HG03064 (cell line): ENCODE results near the gene SLC10A3.

ENCODE experiments used
- ATAC-seq: cut with Tn5 transposase; IDR thresholded peaks from one replicate; pipeline ENCODE4 v1.9.1; 2021; ENCODE audit warnings: low read depth; ENCODE audit not compliant: unreplicated experiment

SLC10A3 gene

DNA sequence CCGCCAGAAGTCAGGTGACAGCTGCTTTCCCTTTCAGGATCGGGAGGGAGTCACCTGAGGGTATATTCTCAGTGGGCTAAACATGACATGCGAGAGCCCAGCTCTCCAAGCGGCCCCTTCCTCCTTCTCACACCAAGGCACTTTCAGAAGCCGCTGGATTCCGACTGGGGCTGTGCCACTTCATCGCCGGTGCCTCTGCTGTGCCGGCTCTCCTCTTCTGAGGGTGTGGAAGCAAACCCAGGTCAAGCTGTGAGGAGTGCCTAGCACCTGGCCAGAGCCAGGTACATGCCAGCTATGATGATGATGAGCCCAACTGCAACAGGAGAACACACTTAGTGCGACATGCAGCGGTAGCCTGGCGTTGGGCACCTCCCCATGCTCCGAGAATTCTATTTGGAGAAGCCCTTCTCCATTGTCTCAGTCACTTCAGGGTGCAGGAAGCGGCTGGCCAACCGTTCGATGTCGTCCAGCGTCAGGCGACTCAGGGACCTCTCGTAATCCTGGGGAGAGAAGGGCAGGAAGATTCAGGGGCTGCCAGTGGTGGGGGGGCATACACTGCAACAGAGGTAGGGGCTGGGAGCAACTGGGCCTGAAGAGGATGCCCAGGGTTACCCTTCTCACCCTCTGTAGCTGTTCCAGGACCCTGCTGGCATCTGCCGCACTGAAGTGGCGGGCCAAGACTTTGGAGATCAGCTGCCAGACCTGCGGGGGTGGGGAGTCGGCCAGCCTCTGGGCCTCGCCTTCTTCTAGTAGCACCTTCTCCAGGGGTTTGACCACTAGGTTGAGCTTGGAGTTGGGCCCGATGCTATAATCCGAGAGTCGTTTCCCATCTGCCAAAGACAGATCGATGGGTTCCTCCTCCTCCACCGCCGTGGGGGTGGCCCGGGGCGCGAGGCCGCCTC, 5.0 kb downstream of the SLC10A3 start:
- no peak for ATAC-seq

DNA sequence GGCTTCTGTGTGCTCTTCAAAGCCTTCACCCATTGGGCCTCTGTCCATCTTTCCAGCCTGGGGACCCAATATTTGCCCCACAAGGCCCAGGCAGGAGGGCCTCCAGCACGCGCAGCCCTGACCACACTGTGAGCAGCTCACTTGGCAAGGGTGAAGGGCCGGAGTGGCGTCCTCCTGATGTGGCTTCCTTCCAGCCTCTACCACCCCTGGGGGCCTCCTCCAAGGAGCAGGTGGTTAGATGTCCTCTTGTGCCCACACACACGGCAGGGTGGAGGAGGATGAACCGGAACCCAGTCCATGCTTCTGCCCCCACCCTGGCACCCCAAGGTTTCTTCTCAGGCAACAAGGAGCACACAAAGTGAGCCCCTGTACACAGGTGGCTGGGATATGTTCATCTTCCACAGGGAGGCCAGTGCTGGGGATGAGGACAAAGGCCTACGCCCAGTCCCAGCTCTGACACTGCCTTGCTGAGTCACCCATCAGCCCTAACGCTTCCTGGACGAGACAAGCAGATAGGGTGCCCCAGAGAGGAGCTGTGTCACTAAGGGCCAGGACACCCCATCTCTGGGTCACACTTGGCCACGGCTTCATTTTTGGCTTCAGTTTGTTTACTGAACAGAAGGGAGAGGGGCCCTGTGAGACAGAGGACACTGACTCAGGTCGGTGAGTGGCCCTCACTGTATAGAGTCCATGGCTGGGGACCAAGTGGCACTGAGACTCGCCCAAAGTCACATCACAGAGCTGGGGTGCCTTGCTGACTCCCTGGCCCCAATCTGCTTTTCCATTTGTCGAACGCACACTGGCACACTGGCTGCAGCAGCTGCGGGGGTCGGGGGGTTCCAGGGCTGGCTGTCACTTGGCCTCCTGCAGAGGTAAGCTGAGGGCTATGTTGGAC, 5.9 kb downstream of the SLC10A3 start:
- no peak for ATAC-seq

DNA sequence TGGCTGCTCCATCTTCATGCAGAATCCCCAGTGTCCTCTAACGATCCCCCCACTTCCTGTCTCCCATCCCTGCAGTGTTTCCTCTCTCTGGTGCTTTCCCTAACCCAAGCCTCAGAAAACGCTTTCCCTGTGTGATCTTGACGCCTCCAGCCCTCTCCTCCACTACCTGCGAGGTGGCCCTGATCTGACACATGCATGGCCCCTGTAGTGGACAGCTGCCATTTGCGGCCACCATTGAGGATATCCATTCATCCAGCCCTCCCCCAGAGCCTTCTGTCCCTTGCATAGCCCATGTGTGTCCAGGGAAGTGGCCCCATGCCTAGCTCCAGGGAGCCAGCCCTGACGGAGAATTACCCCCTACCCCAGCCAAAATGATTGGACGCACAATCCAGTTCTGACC, 7.1 kb downstream of the SLC10A3 start:
- ATAC-seq = no peak

DNA sequence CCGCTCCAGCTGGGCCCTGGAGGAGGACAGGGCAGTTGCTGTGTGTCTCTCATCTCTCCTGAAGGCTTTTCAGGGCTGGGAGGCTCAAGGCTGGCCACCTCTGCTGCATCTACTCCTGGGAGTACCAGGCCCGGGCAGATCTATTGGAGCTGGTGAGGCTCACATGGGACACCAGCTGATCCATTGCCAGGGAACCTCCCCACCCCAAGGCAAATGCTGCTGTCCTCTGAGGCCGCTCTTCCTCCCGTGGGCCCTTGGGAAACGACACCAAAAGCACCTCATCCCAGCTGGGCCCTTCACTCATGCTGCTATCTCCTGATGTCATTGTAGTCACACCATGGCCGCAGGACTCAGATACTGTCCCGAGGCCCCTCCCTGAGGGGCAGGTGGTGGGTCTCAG, 7.6 kb downstream of the SLC10A3 start:
- no peak for ATAC-seq

DNA sequence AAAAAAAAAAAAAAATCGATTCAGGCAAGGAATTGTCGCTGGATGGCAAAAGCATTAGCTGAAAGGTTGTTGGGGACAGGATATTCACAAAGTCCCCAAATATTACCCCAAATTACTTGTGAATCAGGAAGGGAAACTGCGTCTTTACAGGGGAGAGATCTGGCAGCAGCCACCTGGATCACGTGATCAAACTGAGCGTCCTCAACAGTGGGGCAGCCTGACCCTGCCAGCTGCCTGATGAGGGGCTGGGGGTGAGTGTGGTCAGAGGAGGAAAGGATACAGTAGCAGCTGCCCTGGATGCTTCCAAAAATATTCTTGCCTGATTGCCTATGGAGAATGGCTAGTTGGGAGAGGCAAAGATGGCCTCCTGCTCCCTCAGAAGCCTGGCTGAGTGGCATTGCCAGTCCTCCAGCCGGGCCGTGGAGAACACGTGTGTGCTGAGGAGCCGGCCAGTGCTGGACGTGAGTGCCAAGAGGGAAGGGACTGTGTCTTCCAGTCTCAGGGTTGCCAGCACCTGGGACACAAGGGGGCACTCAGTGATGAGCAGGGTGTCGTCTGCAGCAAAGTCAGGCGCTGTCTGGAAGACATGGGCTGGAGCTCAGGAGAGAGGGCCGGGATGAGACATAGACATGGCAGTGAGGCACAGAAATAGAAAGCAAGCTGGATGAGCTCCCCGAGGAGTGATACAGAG, 8.4 kb downstream of the SLC10A3 start:
- ATAC-seq = no peak

DNA sequence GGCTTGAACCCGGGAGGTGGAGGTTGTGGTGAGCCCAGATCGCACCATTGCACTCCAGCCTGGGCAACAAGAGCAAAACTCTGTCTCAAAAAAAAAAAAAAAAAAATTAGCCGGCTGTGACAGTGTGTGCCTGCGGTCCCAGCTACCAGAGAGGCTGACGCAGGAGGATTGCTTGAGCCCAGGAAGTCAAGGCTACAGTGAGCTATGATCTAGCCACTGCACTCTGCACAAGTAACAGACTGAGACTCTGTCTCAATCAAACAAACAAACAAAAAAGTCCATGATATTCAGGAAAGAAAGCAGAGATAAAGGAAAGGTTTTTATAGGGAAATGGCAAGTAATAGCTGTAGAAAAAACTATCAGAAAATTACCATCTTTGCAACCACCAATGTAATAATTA, 9.2 kb downstream of the SLC10A3 start:
- no peak for ATAC-seq

DNA sequence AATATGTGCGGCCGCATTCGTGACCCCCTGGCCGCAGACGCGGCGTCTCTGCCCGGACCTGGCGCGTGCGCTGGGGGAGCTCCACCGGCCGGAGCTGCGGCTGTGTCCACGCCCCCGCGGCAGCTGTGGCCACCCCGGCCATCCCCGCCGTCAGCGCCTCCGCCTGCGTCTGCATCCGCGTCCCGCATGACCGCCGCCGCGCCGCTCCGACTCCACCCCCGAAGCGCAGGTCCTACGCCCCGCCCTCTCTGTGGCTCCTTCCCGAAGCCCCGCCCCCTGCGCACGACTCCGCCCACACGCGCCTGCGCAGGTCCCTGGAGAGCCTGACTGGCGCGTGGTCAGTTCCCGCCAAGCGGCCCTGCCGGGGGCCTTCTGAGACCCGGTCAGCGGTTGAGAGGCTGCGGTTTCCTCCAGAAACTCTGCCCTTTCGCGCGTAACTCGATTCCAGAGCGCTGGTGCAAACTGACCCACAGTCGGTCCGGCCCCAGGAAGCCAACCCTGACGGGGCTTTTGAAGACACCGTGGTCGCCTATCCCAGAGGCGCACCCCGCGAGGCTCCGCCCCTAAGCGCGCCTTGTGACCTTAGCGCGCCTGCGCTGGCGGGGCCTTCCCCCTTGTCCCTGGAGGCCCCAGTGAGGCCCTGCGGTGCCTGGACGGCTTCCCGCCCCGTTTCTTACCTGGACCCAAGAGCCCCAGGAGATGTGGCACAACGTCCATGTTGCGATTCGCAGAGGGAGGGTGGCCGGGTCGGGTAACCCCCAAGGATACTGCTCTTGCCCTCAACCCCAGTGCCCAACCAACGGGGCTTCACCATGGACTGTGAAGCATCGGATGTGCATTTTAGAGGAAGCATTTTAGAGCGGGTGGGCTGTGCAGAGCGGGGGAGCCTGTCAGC, 11.5 kb downstream of the SLC10A3 start, which contains the start of gene LAGE3:
Gene LAGE3 (minus strand): TSS at position 554 of the 895 bp plus-strand sequence. CDS start 366 bp downstream, at position 188.
- ATAC-seq = peak; percentile 86

DNA sequence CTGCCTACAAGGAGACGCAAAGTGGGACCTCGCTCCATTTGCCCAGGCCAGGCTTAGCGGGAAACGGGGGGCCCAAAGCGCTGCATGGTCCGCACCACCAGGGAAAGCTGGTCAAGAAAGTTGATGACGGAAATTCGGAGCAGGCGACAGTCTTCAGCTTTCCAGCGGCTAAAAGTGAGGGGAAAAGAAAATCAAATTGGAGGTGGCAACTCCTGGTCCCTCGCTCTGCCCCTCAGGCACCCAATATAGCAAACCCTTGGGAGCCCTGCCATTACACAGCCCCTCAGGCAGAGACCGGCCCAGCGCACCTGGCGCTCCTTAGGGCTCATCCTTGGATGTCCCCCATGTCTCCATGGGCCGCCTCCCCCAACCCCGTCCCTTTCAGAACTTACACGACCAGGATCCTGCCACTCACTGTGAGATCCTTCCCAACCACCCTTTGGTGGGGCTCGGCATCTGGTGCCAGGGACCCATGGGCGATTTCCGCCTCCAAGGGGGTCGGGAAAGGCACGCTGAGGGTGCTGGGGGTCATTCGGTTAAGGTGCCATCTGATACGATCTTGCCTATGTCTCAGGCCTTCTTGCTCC, 12.4 kb downstream of the SLC10A3 start:
- no peak for ATAC-seq

DNA sequence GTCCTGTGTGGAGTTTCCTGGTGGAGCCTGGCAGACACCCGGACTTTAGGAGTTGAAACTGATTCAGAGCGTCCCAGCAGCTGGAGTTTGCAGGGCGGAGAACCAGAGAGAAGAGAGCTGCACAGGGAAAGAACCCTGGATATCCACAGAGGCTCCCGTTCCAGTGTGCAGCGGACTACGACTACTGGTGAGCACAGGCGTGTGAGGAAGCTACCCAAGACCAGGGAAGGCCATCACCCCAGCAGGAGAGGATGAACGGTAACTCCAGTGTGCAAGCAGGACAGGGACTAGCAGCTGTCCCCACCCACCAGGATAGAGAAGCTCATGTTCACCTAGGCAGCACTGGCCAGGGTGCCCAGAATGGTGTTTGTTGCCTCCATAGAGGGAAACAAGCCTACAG, 13.6 kb downstream of the SLC10A3 start:
- ATAC-seq = no peak

DNA sequence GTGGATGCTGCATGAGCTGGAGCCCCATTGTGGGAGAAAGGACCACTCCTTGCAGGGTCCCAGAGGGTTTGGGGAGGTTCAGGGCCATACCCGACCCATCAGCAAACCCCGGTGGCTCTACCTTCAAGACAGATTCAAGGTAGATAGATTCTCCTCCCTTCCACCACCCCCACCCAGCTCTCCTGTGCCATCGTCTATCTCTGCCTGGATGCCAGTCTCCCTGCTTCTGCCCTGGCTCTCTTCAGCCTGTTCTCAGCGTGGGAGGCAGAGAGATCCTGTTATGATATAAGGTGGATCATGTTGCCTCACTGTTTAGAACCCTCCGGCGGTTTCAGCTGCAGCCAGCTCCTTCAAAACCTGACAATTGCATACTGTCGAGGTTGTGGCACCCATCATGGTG, 16.7 kb downstream of the SLC10A3 start:
- no peak for ATAC-seq

DNA sequence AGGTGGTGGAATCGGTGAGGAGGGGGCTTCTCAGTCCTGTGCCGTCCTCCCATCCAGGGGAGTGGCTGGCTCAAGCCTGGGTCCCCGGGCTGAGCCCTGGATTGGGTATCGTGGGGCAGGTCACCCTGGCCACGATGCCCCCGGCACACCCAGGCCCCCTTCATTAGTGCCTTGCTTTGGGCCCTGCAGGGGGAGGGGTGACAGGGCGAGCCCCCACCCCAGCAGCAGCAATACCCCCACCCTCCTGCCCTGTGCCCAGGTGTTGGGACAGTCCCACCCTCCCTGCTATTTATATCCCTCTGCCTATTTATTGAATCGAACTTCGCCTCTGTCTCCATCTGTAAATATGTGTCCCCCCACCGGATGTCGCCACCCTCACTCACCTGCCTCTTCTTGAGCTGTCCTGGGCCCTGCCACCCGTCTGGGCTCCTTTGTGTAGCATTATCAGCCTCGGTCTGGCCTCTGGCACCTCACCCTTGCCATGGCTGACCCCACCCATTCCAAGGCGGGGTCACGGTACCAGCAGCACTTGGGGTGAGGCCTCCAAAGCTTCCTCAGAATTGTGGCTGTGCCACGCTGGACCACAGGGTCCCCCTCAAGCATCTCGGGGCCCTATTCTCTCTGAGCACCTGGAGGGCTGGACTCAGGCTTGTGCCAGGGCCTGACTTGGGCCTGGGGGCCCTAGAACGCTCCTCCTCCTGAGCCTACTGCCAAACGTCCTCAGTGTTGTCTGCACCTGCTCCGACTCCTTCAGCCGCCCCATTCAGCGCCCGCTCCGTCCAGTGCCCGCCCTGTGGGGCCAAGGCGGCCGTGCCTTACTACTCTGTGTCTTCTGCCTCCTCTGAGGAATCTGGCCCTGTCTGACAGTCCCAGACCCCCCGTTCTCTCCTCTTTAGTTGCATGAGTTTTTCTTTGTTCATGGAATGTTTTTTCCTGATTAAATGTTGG, 17.5 kb downstream of the SLC10A3 start:
- ATAC-seq = no peak

DNA sequence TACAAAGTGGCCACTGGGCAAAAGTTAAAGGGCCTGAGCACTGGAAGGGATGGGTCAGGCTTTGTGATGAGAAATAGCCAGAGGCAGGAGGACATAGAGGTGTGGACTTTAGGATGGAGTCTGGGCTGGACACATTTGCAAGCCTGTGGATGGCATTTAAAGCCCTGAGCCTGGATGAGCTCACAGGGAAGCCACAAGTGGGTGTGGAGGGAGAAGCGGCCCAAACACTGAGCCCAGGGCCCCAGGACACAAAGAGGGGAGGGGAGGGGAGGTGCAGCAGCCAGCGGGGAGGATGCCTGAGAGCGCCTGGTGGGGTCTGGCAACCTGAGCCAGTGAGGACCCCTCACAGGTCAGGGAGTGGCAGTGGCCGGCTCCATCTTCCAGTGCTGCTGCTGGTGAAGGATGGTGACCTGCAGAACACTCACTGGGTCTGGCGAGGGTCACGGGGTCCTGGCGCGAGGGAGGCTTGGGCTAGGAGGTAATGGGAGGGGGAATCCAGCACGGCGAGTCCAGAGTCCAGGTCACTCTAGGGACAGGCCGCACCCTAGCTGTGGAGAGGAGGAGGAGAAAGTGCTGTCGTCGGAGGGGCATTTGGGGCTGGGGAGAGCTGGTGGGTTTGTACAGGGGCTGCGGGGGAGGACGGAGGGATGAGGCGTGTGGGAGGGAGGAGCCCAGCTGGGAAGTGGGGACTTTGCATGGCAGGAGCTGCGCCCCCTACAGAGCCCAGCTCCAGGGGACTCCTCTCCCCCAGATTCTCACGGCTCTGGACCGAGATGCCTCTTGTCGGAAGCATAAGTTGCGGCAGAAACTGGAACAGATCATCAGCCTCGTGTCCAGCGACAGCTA, 18.4 kb downstream of the SLC10A3 start:
- no peak for ATAC-seq

DNA sequence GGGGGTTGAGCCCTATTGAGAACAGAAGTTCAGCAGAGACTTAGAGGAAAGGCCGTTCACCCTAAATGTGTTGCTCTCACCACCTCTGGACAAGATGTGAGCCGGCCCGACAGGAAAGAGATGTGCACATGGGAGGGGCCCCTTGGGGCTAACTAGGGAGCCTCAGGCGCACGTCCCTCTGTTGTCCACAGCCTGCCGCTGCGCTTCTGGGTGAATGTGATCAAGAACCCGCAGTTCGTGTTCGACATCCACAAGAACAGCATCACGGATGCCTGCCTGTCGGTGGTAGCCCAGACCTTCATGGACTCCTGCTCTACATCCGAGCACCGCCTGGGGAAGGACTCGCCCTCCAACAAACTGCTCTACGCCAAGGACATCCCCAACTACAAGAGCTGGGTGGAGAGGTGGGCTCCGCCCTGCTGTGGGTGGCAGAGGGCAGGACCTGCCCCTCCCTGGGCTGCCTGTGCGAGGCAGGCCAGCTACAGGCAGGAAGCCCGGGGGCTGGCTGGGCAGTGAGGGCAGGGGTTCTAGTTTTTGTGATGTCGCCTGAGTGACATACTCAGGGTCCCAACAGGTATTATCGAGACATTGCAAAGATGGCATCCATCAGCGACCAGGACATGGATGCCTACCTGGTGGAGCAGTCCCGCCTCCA, 19.4 kb downstream of the SLC10A3 start:
- no peak for ATAC-seq

DNA sequence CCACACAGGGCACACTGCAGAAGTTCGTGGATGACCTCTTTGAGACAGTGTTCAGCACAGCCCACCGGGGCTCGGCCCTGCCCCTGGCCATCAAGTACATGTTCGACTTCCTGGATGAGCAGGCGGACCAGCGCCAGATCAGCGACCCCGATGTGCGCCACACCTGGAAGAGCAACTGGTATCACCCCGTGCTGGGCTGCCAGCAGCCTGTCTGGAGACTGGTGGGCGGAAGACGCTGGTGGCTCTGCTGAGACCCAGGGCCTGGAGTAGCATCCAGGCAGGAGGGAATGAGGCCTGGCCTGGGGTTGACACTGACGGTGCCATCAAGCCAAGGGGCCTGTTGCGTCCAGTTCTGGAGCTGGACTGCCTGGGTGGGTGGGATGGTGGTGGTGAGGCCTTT, 20.0 kb downstream of the SLC10A3 start:
- ATAC-seq = no peak

DNA sequence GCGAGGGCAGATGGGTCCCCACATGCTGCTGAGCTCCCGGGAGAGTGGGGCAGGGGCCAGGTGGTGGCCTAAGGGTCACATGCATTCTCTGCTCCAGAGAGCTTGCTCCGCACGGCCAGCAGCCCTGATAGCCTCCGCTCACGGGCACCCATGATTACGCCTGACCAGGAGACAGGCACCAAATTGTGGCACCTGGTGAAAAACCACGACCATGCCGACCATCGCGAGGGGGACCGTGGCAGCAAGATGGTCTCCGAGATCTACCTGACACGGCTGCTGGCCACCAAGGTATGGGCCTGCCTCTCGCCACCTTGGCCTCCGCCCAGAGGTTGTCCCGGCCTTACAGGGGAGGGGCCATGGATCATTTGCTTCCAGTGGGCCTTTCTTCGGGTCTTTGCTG, 20.5 kb downstream of the SLC10A3 start:
- ATAC-seq = no peak

DNA sequence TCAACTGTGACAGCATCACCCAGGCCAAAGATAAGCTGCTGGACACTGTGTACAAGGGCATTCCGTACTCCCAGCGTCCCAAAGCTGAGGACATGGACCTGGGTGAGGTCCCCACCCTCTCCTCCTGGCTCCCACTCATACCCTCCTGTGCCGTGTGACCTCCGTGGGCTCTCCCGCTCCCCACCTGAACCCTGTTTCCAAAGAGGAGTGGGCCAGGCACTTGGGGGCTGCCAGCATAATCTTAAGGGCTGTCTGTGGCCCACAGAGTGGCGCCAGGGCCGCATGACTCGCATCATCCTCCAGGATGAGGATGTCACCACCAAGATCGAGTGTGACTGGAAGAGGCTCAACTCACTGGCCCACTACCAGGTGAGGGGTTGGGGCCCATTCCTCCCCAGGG, 21.3 kb downstream of the SLC10A3 start:
- no peak for ATAC-seq

DNA sequence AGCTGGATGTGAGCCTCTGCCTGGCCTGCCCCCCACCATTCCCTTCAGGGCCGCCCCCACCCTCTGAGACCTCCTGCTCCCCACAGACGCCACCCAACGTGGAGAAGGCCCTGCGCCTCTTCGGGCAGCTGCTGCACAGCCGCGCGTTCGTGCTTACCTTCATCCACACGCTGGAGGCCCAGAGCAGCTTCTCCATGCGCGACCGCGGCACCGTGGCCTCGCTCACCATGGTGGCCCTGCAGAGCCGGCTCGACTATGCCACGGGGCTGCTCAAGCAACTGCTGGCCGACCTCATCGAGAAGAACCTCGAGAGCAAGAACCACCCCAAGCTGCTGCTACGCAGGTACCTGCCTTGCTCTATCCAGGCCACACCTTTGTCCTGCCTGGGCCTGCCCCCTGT, 22.2 kb downstream of the SLC10A3 start:
- ATAC-seq = no peak
